HG02970 (cell line): ENCODE measurements around the gene SMPDL3A.

Experiments
- ATAC-seq: cut with Tn5 transposase; IDR thresholded peaks from one replicate; pipeline ENCODE4 v1.9.1; 2021; ENCODE audit warnings: mild to moderate bottlenecking, moderate library complexity, moderate number of reproducible peaks; ENCODE audit not compliant: unreplicated experiment, low FRiP score

Gene SMPDL3A

DNA sequence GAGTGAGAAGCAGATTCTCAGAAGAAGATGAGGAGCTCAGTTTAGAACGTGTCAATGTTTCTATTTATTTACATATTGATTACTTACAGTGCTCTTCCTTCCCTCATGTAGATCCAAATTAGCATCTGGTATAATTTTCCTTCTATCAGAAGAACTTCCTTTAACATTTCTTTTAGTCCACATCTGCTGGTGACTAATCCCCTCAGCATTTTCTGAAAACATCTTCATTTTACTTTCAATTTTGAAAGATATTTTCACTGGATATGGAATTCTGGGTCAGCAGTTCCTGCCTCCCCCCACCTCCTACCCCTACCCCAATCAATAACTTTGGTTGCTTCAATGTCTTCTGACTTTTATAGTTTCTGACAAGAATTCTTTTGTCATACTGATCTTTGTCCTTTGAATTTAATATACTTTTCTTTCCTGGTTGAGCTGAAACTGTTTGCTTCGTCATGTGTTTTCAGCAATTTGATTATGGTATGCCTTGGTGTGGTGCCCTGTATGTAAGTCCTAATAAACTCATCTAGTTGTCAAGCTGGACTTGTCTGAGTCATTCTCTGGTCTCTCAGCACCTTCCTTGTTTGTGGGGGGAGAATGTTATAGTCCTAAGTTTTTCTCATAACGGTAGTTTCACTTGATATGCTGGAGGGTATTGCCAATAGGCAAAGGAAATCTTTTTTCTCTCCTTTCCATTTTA is 57.0 kb downstream of the SMPDL3A start:
- ATAC-seq, result no peak

DNA sequence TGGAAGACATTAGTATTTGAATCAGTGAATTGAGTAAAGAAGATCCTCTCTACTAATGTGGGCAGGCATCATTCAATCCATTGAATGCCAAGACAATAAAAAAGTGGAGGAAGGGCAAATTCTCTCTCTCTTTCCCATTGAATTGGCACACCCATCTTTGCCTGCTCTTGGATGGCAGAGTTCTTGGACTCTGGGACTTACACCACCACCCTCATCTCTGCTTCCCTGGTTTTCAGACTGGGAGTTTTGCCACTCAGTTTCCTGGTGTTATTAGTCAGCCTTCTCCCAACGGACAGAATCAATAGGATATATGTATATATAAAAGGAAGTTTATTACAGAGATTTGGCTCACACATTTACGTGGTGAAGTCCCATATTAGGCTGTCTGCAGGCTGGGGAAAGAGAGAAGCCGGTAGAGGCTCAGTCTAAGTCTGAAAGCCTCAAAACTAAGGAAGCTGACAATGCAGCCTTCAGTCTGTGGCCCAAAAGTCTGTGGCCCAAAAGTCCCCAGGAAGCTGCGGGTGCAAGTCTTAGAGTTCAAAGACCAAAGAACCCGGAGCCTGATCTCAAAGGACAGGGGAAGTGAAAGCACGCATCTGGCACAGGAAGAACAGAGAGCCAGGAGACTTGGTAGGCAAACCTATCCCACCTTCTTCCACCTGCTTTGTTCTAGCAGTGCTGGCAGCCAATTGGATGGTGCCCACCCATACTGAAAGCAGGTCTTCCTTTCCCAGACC is 64.4 kb downstream of the SMPDL3A start:
- ATAC-seq, result no peak
